HEK293 (cell line): Measurements from ENCODE around the gene KIAA1755.

Experiments used
- KLF16 ChIP-seq: fragments of 450-650 bp; formaldehyde crosslinking; IDR thresholded peaks from 2 replicates; pipeline ENCODE4 v1.5.1; 2017; ENCODE audit warnings: missing biosample characterization, missing genetic modification characterization
- SALL2 ChIP-seq: fragments of 450-650 bp; formaldehyde crosslinking; IDR thresholded peaks from 2 replicates; pipeline ENCODE4 v1.5.0; 2017; ENCODE audit warnings: missing biosample characterization, mild to moderate bottlenecking, missing genetic modification characterization, borderline replicate concordance
- SCRT2 ChIP-seq: fragments of 450-650 bp; formaldehyde crosslinking; IDR thresholded peaks from 2 replicates; pipeline ENCODE4 v1.5.1; 2016; ENCODE audit warnings: missing biosample characterization, missing genetic modification characterization
- SETDB1 ChIP-seq: IDR thresholded peaks from one replicate; pipeline ENCODE4 v1.6.1; 2017; ENCODE audit warnings: mild to moderate bottlenecking, low read length, moderate library complexity, mixed read lengths; ENCODE audit not compliant: insufficient read length
- ZBTB11 ChIP-seq: fragments of 450-650 bp; formaldehyde crosslinking; conservative IDR thresholded peaks from 2 replicates; pipeline ENCODE4 v1.5.1; 2016; ENCODE audit warnings: low read depth, missing biosample characterization, missing genetic modification characterization
- ZNF121 ChIP-seq: fragments of 450-650 bp; formaldehyde crosslinking; IDR thresholded peaks from 2 replicates; pipeline ENCODE4 v1.5.1; 2016; ENCODE audit warnings: missing biosample characterization, missing genetic modification characterization
- ZNF624 ChIP-seq: fragments of 450-650 bp; formaldehyde crosslinking; IDR thresholded peaks from 2 replicates; pipeline ENCODE4 v1.5.1; 2017; ENCODE audit warnings: missing biosample characterization, missing genetic modification characterization
- ZNF629 ChIP-seq: fragments of 450-650 bp; formaldehyde crosslinking; IDR thresholded peaks from 2 replicates; pipeline ENCODE4 v1.5.1; 2017; ENCODE audit warnings: missing biosample characterization, missing genetic modification characterization
- TF ChIP-seq, protein P1 (sequence below): fragments of 450-650 bp; formaldehyde crosslinking; IDR thresholded peaks from 2 replicates; pipeline ENCODE4 v1.5.1; 2016; ENCODE audit warnings: missing biosample characterization, missing genetic modification characterization
- TF ChIP-seq, protein P2 (sequence below): fragments of 450-650 bp; formaldehyde crosslinking; IDR thresholded peaks from 2 replicates; pipeline ENCODE4 v1.5.1; 2016; ENCODE audit warnings: missing biosample characterization, missing genetic modification characterization, low read depth
- TF ChIP-seq, protein P3 (sequence below): fragments of 450-650 bp; formaldehyde crosslinking; IDR thresholded peaks from 2 replicates; pipeline ENCODE4 v1.5.1; 2016; ENCODE audit warnings: missing biosample characterization, missing genetic modification characterization
- TF ChIP-seq, protein P4 (sequence below): fragments of 450-650 bp; IDR thresholded peaks from 2 replicates; pipeline ENCODE4 v1.5.1; 2018; ENCODE audit warnings: missing biosample characterization, missing genetic modification characterization

GRCh38 chr20:38256021-38256420 lies 4.5 kb downstream of the KIAA1755 start:
- TF ChIP-seq, protein P1, sequence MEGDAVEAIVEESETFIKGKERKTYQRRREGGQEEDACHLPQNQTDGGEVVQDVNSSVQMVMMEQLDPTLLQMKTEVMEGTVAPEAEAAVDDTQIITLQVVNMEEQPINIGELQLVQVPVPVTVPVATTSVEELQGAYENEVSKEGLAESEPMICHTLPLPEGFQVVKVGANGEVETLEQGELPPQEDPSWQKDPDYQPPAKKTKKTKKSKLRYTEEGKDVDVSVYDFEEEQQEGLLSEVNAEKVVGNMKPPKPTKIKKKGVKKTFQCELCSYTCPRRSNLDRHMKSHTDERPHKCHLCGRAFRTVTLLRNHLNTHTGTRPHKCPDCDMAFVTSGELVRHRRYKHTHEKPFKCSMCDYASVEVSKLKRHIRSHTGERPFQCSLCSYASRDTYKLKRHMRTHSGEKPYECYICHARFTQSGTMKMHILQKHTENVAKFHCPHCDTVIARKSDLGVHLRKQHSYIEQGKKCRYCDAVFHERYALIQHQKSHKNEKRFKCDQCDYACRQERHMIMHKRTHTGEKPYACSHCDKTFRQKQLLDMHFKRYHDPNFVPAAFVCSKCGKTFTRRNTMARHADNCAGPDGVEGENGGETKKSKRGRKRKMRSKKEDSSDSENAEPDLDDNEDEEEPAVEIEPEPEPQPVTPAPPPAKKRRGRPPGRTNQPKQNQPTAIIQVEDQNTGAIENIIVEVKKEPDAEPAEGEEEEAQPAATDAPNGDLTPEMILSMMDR (tag by site-specific recombination), result no peak
- no peak for TF ChIP-seq ZNF624
- TF ChIP-seq SALL2, result no peak
- no peak for TF ChIP-seq ZNF121
- no peak for TF ChIP-seq ZNF629 (tag by site-specific recombination)
- TF ChIP-seq SCRT2, result no peak
- TF ChIP-seq, protein P2, sequence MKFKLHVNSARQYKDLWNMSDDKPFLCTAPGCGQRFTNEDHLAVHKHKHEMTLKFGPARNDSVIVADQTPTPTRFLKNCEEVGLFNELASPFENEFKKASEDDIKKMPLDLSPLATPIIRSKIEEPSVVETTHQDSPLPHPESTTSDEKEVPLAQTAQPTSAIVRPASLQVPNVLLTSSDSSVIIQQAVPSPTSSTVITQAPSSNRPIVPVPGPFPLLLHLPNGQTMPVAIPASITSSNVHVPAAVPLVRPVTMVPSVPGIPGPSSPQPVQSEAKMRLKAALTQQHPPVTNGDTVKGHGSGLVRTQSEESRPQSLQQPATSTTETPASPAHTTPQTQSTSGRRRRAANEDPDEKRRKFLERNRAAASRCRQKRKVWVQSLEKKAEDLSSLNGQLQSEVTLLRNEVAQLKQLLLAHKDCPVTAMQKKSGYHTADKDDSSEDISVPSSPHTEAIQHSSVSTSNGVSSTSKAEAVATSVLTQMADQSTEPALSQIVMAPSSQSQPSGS (tag by site-specific recombination), result no peak
- TF ChIP-seq, protein P3, sequence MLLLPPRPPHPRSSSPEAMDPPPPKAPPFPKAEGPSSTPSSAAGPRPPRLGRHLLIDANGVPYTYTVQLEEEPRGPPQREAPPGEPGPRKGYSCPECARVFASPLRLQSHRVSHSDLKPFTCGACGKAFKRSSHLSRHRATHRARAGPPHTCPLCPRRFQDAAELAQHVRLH (tag by site-specific recombination), result no peak
- TF ChIP-seq, protein P4, sequence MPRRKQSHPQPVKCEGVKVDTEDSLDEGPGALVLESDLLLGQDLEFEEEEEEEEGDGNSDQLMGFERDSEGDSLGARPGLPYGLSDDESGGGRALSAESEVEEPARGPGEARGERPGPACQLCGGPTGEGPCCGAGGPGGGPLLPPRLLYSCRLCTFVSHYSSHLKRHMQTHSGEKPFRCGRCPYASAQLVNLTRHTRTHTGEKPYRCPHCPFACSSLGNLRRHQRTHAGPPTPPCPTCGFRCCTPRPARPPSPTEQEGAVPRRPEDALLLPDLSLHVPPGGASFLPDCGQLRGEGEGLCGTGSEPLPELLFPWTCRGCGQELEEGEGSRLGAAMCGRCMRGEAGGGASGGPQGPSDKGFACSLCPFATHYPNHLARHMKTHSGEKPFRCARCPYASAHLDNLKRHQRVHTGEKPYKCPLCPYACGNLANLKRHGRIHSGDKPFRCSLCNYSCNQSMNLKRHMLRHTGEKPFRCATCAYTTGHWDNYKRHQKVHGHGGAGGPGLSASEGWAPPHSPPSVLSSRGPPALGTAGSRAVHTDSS (tag by site-specific recombination), result no peak
- TF ChIP-seq ZBTB11 (tag by site-specific recombination), result no peak
- no peak for TF ChIP-seq KLF16 (tag by site-specific recombination)
- no peak for TF ChIP-seq SETDB1
